ENCODE data around the gene S1PR5.

S1PR5 gene

DNA sequence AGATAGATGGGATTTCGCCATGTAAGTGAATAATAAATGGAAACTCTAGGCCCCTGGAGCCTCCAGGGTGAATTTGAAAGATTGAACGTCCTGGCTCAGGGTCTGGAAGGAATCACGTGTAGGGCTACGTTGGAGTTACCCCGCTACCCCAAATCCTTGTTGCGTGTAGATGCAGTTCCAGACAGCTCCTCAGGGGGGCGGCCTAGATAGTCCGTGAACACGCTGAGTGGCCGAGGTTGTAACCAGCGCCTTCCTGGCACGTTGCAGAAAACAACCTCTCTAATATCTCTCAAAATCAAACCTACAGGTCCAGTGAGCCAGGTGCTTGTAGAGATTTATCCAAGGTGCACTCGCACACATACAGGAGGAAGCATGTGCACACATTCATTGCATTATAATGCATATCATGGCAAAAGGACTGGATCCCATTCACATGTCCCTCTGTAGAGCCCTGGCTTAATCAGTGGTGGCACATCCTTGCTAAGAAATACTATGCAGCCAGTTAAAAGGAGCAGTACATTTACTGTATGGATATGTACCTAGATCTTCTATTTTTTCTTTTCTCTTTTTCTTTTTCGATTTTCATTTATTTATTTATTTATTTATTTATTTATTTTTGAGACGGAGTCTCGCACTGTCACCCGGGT is 11.5 kb downstream of the S1PR5 start:
- ATAC-seq = peak; percentile 12; the same call in 2 of the 3 replicates
- TF ChIP-seq BACH2 (CRISPR knock-in tag; IDR thresholded peaks at IDR 0.05; ENCODE audit: borderline replicate concordance) (no peak), ZC3H10 (CRISPR knock-in tag; IDR thresholded peaks at IDR 0.05) (no peak), ZNF565 (CRISPR knock-in tag; conservative IDR thresholded peaks at IDR 0.05; ENCODE audit: low read depth) (no peak)

DNA sequence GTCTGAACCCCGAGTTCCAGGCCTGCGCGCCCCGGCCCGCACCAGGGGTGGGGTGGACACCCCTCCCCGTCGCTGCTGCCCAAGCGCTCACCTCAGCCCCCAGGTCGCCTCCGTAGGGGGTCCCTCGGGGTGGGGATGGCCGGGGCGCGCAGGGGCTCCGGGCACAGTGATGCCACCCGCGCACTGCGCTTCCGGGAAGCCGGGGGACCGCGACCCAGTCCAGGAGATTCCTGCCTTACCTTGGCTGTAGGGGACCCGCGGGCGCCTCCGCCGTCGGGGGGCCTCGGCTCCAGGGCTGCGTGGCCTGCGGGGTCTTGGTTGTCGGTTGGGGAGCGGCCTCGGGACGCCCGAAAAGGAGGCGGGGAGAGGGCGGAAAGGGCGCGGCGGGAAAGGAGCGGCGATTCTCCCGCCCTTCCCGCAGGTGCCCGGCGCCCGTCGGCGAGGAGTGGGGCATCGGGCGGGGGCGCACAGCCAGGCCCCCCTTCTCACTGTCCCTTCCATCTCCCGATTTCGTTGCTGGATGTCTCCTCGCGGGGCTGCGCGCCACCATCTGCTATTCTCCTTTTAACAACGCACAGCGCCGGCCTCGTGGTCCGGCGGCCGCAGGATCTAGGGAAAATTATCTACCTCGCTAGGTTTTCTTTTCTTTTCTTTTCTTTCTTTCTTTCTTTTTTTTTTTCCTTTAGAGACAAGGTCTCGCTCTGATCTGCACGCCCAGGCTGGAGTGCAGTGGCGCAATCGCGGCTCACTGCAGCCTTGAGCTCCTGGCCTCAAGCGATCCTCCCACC is 14.1 kb downstream of the S1PR5 start, which contains the start of gene KEAP1:
KEAP1 (minus strand) TSS at position 355 of the 788 bp plus-strand sequence. CDS start 3,323 bp downstream, outside the sequence.
- TF ChIP-seq, protein P1, sequence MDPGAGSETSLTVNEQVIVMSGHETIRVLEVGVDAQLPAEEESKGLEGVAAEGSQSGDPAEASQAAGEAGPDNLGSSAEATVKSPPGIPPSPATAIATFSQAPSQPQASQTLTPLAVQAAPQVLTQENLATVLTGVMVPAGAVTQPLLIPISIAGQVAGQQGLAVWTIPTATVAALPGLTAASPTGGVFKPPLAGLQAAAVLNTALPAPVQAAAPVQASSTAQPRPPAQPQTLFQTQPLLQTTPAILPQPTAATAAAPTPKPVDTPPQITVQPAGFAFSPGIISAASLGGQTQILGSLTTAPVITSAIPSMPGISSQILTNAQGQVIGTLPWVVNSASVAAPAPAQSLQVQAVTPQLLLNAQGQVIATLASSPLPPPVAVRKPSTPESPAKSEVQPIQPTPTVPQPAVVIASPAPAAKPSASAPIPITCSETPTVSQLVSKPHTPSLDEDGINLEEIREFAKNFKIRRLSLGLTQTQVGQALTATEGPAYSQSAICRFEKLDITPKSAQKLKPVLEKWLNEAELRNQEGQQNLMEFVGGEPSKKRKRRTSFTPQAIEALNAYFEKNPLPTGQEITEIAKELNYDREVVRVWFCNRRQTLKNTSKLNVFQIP (CRISPR knock-in tag; IDR thresholded peaks at IDR 0.05; ENCODE audit: borderline replicate concordance, low read depth) = no peak
- TF ChIP-seq GLIS3 (CRISPR knock-in tag; IDR thresholded peaks at IDR 0.05) (peak; percentile 35; the same call in 1 of the 2 replicates), ZNF8 (CRISPR knock-in tag; IDR thresholded peaks at IDR 0.05) (no peak), ZC3H10 (CRISPR knock-in tag; IDR thresholded peaks at IDR 0.05) (no peak)
- TF ChIP-seq, protein P2, sequence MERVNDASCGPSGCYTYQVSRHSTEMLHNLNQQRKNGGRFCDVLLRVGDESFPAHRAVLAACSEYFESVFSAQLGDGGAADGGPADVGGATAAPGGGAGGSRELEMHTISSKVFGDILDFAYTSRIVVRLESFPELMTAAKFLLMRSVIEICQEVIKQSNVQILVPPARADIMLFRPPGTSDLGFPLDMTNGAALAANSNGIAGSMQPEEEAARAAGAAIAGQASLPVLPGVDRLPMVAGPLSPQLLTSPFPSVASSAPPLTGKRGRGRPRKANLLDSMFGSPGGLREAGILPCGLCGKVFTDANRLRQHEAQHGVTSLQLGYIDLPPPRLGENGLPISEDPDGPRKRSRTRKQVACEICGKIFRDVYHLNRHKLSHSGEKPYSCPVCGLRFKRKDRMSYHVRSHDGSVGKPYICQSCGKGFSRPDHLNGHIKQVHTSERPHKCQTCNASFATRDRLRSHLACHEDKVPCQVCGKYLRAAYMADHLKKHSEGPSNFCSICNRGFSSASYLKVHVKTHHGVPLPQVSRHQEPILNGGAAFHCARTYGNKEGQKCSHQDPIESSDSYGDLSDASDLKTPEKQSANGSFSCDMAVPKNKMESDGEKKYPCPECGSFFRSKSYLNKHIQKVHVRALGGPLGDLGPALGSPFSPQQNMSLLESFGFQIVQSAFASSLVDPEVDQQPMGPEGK (CRISPR knock-in tag; IDR thresholded peaks at IDR 0.05; ENCODE audit: borderline replicate concordance) = no peak
- no peak; the same call in 1 of the 3 replicates for ATAC-seq

- ATAC-seq = peak; percentile 96
- TF ChIP-seq BACH2 (CRISPR knock-in tag; IDR thresholded peaks at IDR 0.05; ENCODE audit: borderline replicate concordance) (peak; percentile 66; the same call in 1 of the 2 replicates), ZFP3 (CRISPR knock-in tag; IDR thresholded peaks at IDR 0.05) (0 out of 2 replicates have a peak, but pooled peaks have one; percentile 8), ZC3H10 (CRISPR knock-in tag; IDR thresholded peaks at IDR 0.05) (no peak)
Measured at GRCh38 chr19:10502524-10503001, 14.7 kb downstream of the S1PR5 start.

GRCh38 chr19:10501971-10502523 is 15.2 kb downstream of the S1PR5 start:
- TF ChIP-seq ZC3H10 (CRISPR knock-in tag; IDR thresholded peaks at IDR 0.05) (no peak), ZFP3 (CRISPR knock-in tag; IDR thresholded peaks at IDR 0.05) (0 out of 2 replicates have a peak, but pooled peaks have one; percentile 5)

GRCh38 chr19:10500247-10500592 is 17.0 kb downstream of the S1PR5 start:
- TF ChIP-seq, protein P2 (CRISPR knock-in tag; IDR thresholded peaks at IDR 0.05; ENCODE audit: borderline replicate concordance) = no peak
- peak; percentile 99 for TF ChIP-seq ZFP3 (CRISPR knock-in tag; IDR thresholded peaks at IDR 0.05)
- ATAC-seq = no peak

More at GRCh38 chr19:10501971-10502523, 15.2 kb downstream of the S1PR5 start:
- ATAC-seq = peak; percentile 68

GRCh38 chr19:10499550-10500246 is 17.5 kb downstream of the S1PR5 start:
- TF ChIP-seq SNAI2 (CRISPR knock-in tag; IDR thresholded peaks at IDR 0.05) = no peak
- no peak for TF ChIP-seq TCF4 (CRISPR knock-in tag; IDR thresholded peaks at IDR 0.05; ENCODE audit: borderline replicate concordance)
- no peak for TF ChIP-seq ZNF70 (CRISPR knock-in tag; IDR thresholded peaks at IDR 0.05)
- no peak for TF ChIP-seq OSR1 (CRISPR knock-in tag; IDR thresholded peaks at IDR 0.05)
- TF ChIP-seq RARB (CRISPR knock-in tag; IDR thresholded peaks at IDR 0.05) = no peak
- TF ChIP-seq GLIS3 (CRISPR knock-in tag; IDR thresholded peaks at IDR 0.05) = no peak
- ATAC-seq = no peak
